Neuron (in vitro differentiated cells): Measurements from ENCODE around the gene GLIS1.

Source experiments
- H2AFZ ChIP-seq: one replicate; pipeline ENCODE4 v1.6.1; 2013; ENCODE audit warnings: low read depth, mild to moderate bottlenecking, inconsistent platforms, low read length, moderate library complexity
- H3K27me3 ChIP-seq: one replicate; pipeline ENCODE4 v1.6.1; 2013; ENCODE audit warnings: low read length; ENCODE audit not compliant: insufficient read depth
- H3K36me3 ChIP-seq: one replicate; pipeline ENCODE4 v1.6.1; 2013; ENCODE audit warnings: low read length; ENCODE audit not compliant: insufficient read depth
- H3K4me1 ChIP-seq: one replicate; pipeline ENCODE4 v1.6.1; 2013; ENCODE audit warnings: low read length; ENCODE audit not compliant: insufficient read depth
- H3K4me3 ChIP-seq: 2 replicates; pipeline ENCODE4 v1.5.1; 2013; ENCODE audit warnings: mild to moderate bottlenecking, low read length, moderate library complexity
- H3K9me3 ChIP-seq: one replicate; pipeline ENCODE4 v1.6.1; 2013; ENCODE audit warnings: low read length

Gene GLIS1

DNA sequence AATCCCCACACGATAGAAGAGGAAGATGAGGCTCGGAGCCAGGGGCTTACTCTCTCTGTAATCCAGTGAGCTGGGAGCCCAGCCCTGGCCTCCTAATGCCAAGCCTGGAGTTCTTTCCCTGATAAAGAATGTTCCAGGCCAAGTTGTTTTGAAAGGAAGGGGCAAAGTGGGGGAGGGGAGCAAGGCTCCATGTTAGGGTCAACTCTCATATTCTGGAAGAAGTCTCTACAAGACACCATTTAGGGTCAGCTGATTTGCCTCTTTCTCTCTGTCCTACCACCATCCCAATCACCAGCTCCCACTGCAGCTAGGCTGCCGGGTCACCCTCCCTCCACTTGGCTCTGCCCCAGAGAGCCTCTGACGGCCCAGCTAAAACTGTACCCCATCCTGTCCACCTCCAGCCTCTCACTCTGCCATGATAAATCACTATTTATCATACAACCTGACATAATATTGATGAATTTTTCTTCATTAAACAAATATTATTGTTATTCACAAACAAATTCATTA lies 95.0 kb downstream of the GLIS1 start:
- no peaks in the 10 kb centered on the region for H3K4me1 ChIP-seq
- H3K4me3 ChIP-seq, result no peak overlapping the region
- no peaks in the 10 kb centered on the region for H3K9me3 ChIP-seq
- H2AFZ ChIP-seq, result no peak overlapping the region
- H3K36me3 ChIP-seq, result no peaks in the 10 kb centered on the region
- peaks cover 3% of the 10 kb centered on the region for H3K27me3 ChIP-seq

DNA sequence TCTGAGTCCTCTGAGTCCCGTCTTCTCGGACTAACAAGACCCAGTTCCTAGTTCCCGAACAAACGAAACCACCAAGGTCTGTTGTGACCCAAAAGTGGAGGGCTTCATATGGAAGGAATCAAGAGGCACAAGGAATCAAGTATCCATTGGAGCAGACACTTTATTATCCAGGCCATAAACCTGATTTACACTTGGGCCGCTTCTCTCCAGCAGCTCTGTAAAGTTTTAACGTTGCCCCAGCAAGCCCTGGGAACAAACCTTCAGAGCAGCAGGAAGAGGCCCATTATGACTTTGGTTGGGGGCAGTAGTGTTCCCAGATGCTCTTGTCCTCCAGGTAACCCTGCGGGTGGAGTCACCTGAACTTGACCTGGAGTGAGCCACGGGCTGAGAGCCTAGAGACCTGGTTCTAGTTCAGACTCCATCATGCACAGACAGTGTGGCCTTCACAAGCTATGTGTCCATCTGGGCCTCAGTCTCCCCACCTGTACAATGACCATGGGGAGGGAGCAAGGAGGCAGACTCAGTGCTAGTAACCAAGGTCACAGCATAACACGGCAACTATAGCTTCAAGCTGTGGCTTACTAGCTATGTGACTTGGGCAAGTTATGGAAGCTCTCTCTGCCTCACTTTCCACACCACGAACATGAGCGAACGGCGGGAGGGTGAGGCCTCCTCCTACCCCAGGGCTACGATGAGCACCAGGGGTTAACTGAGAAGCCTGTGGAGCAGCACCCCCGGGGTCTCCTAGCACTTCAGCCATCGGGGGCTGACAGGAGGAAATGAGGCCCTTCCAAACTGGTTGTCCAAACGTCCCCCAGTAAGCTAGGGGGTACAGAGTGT lies 95.7 kb downstream of the GLIS1 start:
- Histone ChIP-seq H3K4me3 (no peak overlapping the region), H2AFZ (no peak overlapping the region), H3K27me3 (peaks cover 3% of the 10 kb centered on the region), H3K36me3 (no peaks in the 10 kb centered on the region), H3K4me1 (no peaks in the 10 kb centered on the region), H3K9me3 (no peaks in the 10 kb centered on the region)

DNA sequence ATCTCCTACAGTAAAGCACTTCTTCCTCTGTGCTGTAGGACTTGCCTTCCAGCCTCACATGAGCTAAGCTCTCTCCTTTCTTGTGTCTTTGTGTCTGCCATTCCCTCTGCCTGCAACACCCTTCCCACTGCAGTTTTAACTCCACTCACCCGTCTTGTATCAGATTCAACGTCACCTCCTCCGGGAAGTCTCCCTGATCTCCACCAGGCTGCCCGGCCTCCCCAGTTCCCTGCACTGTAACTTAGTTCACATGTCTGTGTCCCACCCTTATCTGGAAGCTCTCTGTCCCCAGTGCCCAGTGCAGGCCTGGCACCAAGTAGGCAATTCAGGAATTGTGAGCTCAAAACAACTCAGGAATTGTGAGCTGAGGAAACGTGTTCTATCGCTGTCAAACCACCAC lies 96.4 kb downstream of the GLIS1 start:
- Histone ChIP-seq H3K36me3 (no peaks in the 10 kb centered on the region), H3K9me3 (no peaks in the 10 kb centered on the region), H3K27me3 (peaks cover 5% of the 10 kb centered on the region), H3K4me1 (no peaks in the 10 kb centered on the region), H3K4me3 (no peak overlapping the region), H2AFZ (no peak overlapping the region)

DNA sequence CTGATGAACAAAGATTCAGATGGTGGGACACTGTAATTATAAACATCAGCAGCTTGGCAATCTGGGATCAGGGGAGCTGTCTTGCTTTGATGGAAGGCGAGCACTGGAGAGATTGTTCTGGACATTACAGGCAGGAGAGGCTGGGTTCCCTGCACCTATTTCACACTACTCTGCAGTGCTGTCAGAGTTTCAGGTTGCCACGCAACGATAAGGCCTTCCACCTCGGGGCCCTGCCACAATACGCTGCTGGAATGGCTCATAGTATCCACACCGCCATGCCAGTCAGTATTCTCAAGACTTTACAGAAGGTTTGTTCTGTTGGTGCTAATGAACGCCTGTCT lies 96.8 kb downstream of the GLIS1 start:
- Histone ChIP-seq H3K27me3 (peaks cover 8% of the 10 kb centered on the region), H3K4me1 (no peaks in the 10 kb centered on the region), H3K9me3 (no peaks in the 10 kb centered on the region), H3K4me3 (no peak overlapping the region), H3K36me3 (no peaks in the 10 kb centered on the region), H2AFZ (no peak overlapping the region)

DNA sequence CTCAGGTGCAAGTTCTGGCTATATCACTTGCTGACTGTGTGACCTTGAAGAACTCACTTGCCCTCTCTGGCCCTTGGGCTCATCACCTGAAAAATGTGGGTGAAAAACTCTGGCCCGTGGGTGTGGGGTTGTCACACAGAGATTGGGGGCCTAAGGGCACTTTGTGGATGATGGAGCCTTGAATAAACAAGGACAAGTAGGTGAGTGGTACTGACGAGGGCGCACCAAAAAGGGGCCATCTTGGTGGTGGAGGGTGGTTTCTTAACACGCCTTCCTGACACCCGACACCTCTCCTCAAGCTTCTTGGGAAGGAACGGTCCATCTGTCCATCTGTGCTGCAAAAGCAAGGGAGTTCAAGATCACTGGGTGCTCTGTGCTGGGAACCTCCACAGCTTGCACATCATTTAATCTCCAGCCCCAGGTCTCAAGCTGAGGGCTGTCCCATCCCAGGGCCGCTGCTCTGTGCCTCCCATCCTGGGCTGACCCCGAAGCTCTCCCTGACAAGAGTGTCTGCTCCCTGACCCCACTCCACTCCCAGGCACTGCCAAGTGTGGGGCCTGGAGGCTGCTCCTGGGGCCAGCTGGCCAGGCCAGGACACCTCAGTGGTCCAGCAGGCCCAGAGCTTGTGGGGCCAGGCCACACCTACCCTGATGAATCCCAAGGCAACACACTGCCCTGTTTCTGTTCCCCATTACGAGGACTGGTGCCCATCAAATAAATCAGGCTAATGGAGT lies 97.3 kb downstream of the GLIS1 start:
- Histone ChIP-seq H3K9me3 (no peaks in the 10 kb centered on the region), H3K36me3 (no peaks in the 10 kb centered on the region), H3K27me3 (peaks cover 8% of the 10 kb centered on the region), H2AFZ (no peak overlapping the region), H3K4me1 (no peaks in the 10 kb centered on the region), H3K4me3 (no peak overlapping the region)

DNA sequence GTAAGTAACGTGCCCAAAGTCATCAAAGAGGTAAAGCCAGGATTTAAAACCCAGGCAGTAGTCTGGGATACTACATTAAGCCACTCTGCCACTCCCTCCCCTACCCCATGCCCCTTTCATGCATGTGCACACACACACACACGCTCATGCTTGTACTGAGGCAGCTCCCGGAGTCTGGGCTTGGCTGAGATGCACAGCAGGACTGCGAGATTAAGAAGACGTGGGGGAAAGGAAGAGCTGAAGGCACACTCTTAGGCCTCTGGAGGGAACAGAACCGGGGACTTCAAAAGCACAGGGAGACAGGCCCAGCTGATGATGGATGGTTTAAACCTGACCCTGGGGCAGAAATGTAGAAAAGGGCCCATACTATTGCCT lies 98.3 kb downstream of the GLIS1 start:
- peaks cover 8% of the 10 kb centered on the region for H3K27me3 ChIP-seq
- H2AFZ ChIP-seq, result no peak overlapping the region
- no peaks in the 10 kb centered on the region for H3K4me1 ChIP-seq
- H3K9me3 ChIP-seq, result no peaks in the 10 kb centered on the region
- H3K36me3 ChIP-seq, result no peaks in the 10 kb centered on the region
- H3K4me3 ChIP-seq, result no peak overlapping the region

DNA sequence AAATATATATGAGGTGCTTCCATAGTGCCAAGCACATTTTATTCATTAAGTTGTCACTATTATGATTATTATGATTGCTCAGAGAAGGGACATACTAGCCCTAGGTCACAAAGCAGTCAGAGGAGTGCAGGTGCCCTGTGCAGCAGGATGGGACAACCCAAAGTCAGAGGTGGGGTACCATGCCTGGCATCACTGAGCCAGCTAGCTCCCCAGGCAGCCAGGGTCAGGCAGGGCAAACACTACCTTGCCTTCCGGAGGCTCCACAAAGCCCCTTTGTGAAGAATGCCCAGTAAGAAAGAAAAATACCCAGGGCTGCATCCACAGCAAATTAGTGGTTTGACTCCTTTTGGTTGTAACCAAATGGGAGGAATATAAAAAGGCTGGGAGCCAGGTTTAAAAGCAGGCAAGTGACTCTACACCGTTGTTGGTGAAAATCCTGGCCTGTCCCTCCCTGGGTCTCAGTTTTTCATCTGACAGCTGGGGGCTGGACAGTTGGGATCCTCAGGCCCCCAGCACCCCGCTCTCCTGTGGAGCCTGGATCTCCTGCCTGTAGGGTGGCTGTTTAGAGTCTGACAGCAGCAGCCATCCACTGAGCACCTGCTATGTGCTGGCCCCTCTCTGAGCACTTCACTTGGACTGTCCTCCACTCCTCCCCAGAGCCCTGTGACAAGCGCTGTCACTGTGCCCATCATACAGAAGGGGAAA lies 98.8 kb downstream of the GLIS1 start:
- Histone ChIP-seq H3K36me3 (no peaks in the 10 kb centered on the region), H3K27me3 (peaks cover 8% of the 10 kb centered on the region), H3K4me1 (no peaks in the 10 kb centered on the region), H2AFZ (no peak overlapping the region), H3K4me3 (no peak overlapping the region), H3K9me3 (no peaks in the 10 kb centered on the region)

DNA sequence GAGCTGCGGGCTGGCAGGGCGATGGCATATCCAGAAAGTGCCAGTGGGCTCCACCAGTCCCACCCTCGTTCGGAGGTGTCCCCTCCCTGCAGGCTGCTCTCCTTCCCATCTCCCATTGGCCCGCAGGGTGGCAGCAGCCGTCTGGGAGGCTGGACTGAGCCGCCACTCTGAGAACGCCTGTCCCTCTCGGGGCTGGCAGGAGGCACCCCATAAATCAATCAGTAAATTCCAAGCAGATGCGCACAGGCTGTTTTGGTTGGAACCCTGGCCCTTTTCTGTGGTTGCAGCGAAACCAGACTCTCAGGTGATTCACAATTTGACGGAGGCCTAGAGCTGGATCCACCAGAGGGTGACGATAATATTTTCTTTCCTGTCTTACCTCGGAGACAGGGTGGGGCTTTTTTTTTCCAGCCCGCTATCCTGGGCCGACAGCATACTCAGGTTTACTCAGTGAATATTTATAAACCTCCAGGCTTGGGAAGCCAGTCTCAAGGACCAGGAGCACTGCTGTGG lies 99.7 kb downstream of the GLIS1 start:
- peaks cover 12% of the 10 kb centered on the region for H3K27me3 ChIP-seq
- no peaks in the 10 kb centered on the region for H3K9me3 ChIP-seq
- H2AFZ ChIP-seq, result no peak overlapping the region
- no peak overlapping the region for H3K4me3 ChIP-seq
- H3K36me3 ChIP-seq, result no peaks in the 10 kb centered on the region
- H3K4me1 ChIP-seq, result no peaks in the 10 kb centered on the region

DNA sequence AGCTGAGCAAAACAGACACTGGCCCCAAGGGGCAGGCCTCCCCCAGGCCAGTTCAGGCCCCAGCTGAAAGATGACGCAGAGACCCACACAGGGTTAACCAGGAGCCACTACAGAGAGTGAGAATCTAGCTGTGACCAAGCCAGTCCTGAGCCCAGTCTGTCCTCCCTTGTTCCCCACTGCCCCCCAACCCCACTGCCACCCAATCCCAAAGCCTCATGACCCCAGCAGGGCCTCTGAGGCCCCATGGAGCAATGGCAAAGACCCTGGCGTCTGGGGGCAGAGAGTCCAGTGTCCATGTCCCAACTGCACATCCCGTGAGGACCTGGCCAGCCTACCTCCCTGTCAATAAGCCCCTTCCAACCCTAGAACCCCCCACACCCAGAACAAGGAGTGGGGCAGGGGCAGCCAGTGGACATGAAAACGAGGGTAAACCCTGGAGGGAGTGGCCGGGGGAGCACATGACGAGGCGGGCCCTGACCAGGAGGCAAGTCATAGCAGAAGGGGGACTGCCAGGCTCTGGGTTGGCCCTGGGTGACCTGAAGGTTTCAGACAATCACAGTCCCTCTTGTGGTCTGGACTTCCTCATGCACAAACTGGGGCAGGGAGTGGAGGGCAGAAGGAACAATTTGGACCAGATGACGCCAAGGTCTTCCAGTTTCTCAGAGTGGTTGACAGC lies 100.5 kb downstream of the GLIS1 start:
- Histone ChIP-seq H3K4me3 (no peak overlapping the region), H3K9me3 (no peaks in the 10 kb centered on the region), H2AFZ (no peak overlapping the region), H3K27me3 (peaks cover 12% of the 10 kb centered on the region), H3K4me1 (no peaks in the 10 kb centered on the region), H3K36me3 (no peaks in the 10 kb centered on the region)

DNA sequence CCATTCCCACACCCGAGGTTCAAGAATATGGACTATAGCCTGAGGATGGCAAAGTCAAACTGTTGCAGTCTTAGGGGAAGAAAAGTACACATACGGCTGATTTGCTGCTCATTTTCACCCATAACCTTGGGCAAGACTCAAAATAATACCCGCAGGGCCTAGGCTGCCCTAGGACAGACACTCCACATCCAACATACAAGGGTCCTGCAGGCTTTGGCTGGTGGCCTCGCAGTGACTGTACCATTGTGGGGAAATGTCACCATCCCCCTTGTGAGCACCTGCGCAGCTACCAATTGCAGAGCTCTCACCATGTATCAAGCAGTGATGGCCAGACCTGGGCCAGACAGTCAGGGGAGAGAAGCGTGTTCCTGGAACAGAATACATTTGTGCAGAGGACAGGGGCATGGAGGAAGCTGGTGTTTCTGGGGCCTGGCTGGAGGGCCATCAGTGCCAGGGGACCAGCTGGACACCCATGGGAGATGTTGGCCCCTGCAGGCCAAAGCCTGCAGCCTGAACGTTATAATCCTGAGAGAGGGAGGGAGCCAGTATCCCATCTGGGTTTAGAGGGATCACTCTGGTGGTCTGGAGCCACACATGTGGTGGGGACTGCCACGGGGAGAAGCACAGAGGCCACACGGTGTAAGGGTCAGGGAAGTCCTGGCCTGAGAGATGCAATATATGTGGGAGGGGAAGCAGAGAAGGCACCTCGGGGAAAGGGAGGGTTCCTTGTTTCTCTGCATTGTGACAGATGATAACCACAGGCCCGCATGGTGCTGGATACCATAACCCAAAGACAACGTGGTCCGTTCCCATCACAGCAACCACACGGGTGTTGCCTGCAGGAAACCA lies 101.2 kb downstream of the GLIS1 start:
- H3K4me3 ChIP-seq, result no peak overlapping the region
- no peak overlapping the region for H2AFZ ChIP-seq
- H3K36me3 ChIP-seq, result no peaks in the 10 kb centered on the region
- no peaks in the 10 kb centered on the region for H3K9me3 ChIP-seq
- no peaks in the 10 kb centered on the region for H3K4me1 ChIP-seq
- peaks cover 9% of the 10 kb centered on the region for H3K27me3 ChIP-seq

DNA sequence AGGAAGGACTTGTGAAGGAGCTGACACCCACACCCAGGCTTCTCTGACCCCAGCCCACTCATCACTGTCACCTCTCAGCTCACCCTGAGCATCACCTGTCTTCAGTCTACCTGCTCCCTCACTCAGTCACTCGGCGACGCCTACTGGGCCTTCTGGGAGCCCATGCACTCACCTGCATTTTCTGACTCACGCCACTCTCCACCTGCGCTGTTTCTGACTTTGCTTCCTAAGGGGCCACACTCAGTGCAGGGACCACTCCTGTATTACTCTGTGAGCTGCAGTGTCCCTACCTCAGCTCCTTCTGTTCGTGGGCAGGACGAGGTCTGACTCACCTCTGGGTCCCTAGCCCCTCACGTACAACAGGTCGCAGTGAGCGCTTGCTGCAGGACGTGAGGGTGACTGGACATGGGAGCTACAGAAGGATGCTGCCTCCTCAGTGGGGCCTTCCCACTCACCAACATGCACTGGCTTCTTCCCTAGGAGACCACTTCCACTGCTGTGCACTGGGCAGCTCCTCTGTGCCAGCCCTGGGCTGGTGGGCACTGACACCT lies 102.3 kb downstream of the GLIS1 start:
- no peaks in the 10 kb centered on the region for H3K4me1 ChIP-seq
- H3K27me3 ChIP-seq, result peaks cover 9% of the 10 kb centered on the region
- H3K36me3 ChIP-seq, result no peaks in the 10 kb centered on the region
- H3K4me3 ChIP-seq, result no peak overlapping the region
- H3K9me3 ChIP-seq, result no peaks in the 10 kb centered on the region
- no peak overlapping the region for H2AFZ ChIP-seq

DNA sequence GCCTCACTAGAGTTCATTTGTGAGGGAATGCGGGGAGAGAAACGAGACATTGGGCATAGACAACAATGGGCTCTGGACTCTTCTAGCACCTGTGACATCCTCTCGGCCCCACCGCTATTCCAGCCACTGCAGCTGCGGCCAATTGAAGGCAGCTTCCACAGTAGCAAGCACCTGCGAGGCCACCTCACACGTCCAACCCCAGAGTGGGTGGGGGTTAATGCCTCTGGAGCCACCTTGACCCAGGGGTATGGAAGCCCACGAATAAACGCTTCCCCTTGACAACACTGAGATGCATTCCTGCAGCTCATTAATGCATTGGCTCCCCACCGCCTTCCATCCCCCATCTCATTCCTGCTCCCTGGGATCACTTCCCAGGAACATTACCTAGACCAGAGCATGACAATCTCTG lies 104.4 kb downstream of the GLIS1 start:
- Histone ChIP-seq H3K4me1 (no peaks in the 10 kb centered on the region), H3K9me3 (no peaks in the 10 kb centered on the region), H2AFZ (no peak overlapping the region), H3K27me3 (peaks cover 9% of the 10 kb centered on the region), H3K4me3 (no peak overlapping the region), H3K36me3 (no peaks in the 10 kb centered on the region)
